Astrocyte (in vitro differentiated cells and primary cell): ENCODE results near the gene TJP1. TPM values are rescaled to one million over a fixed set of nuclear protein-coding genes. Genes with fewer than 3 reads are reported as not detected.
A peak's percentile ranks its signal among the peaks of the same experiment; 100 is the strongest.
"Not testable (repeated sequence)": the region's sequence is repeated elsewhere in the genome, so short reads cannot be mapped to it uniquely, and the experiment has no call there.

Experiments
- DNase-seq: peaks from one replicate; pipeline ENCODE4 v3.0.0-alpha.2; 2010; ENCODE audit warnings: low read depth
- FAIRE-seq: peaks from 2 replicates; lab custom pipeline; 2011; peaks lifted over from hg19 to GRCh38; lab: Jason Lieb, UNC
- H2AFZ ChIP-seq: 2 replicates; pipeline ENCODE4 v1.6.0; 2012; ENCODE audit warnings: low read depth, low read length, inconsistent platforms
- H3K27ac ChIP-seq: 2 replicates; pipeline ENCODE4 v1.5.1; 2011; ENCODE audit warnings: low read depth, low read length, inconsistent platforms
- H3K27me3 ChIP-seq: 2 replicates; pipeline ENCODE4 v1.6.0; 2011; ENCODE audit warnings: low read length, inconsistent platforms; ENCODE audit not compliant: insufficient read depth
- H3K36me3 ChIP-seq: 2 replicates; pipeline ENCODE4 v1.5.1; 2011; ENCODE audit warnings: low read length, inconsistent platforms; ENCODE audit not compliant: insufficient read depth
- H3K4me1 ChIP-seq: 2 replicates; pipeline ENCODE4 v1.5.1; 2011; ENCODE audit warnings: low read length, inconsistent platforms; ENCODE audit not compliant: insufficient read depth
- H3K4me2 ChIP-seq: 2 replicates; pipeline ENCODE4 v1.6.0; 2012; ENCODE audit warnings: low read length, inconsistent platforms
- H3K4me3 ChIP-seq: 2 replicates; pipeline ENCODE4 v1.5.1; 2011; ENCODE audit warnings: low read depth, mild to moderate bottlenecking, low read length, inconsistent platforms; ENCODE audit not compliant: insufficient read depth
- H3K79me2 ChIP-seq: 2 replicates; pipeline ENCODE4 v1.6.0; 2012; ENCODE audit warnings: mild to moderate bottlenecking, low read length, inconsistent platforms; ENCODE audit not compliant: insufficient read depth
- H3K9ac ChIP-seq: 2 replicates; pipeline ENCODE4 v1.6.0; 2012; ENCODE audit warnings: mild to moderate bottlenecking, low read length, inconsistent platforms
- H3K9me3 ChIP-seq: 2 replicates; pipeline ENCODE4 v1.5.1; 2012; ENCODE audit warnings: low read depth, mild to moderate bottlenecking, low read length, inconsistent platforms; ENCODE audit not compliant: insufficient read depth
- H4K20me1 ChIP-seq: 2 replicates; pipeline ENCODE4 v1.6.0; 2012; ENCODE audit warnings: low read length, inconsistent platforms; ENCODE audit not compliant: insufficient read depth
- H3K27ac Mint-ChIP-seq: one replicate; pipeline ENCODE4 v1.8.0; 2021; ENCODE audit warnings: mild to moderate bottlenecking, mixed read lengths; ENCODE audit not compliant: unreplicated experiment
- H3K27me3 Mint-ChIP-seq: one replicate; pipeline ENCODE4 v1.8.0; 2021; ENCODE audit warnings: low read depth, mixed read lengths; ENCODE audit not compliant: unreplicated experiment
- H3K36me3 Mint-ChIP-seq: one replicate; pipeline ENCODE4 v1.8.0; 2021; ENCODE audit warnings: low read depth, mixed read lengths; ENCODE audit not compliant: unreplicated experiment
- H3K4me1 Mint-ChIP-seq: one replicate; pipeline ENCODE4 v1.8.0; 2021; ENCODE audit warnings: low read depth, mixed read lengths; ENCODE audit not compliant: unreplicated experiment
- H3K4me3 Mint-ChIP-seq: one replicate; pipeline ENCODE4 v1.8.0; 2021; ENCODE audit warnings: mild to moderate bottlenecking, moderate library complexity, mixed read lengths; ENCODE audit not compliant: unreplicated experiment
- H3K9me3 Mint-ChIP-seq: one replicate; pipeline ENCODE4 v1.8.0; 2021; ENCODE audit warnings: mild to moderate bottlenecking, mixed read lengths; ENCODE audit not compliant: unreplicated experiment
- EZH2 ChIP-seq: IDR thresholded peaks from 2 replicates; pipeline ENCODE4 v1.6.1; 2012; ENCODE audit warnings: mild to moderate bottlenecking, low read length, inconsistent platforms; ENCODE audit not compliant: insufficient read depth
- total RNA-seq: library from RNA; stranded (reverse); gene quantifications from 2 replicates; pipeline ENCODE4 v1.2.1, GENCODE V29; 2021
- TF ChIP-seq, protein P1 (sequence below): IDR thresholded peaks from 2 replicates; pipeline ENCODE4 v1.5.1; 2011; ENCODE audit warnings: low read depth, mild to moderate bottlenecking, inconsistent platforms, low read length, moderate library complexity; ENCODE audit not compliant: insufficient read depth

Gene TJP1
- total RNA-seq, 1 donor from 2014 or later = 137 TPM

DNA sequence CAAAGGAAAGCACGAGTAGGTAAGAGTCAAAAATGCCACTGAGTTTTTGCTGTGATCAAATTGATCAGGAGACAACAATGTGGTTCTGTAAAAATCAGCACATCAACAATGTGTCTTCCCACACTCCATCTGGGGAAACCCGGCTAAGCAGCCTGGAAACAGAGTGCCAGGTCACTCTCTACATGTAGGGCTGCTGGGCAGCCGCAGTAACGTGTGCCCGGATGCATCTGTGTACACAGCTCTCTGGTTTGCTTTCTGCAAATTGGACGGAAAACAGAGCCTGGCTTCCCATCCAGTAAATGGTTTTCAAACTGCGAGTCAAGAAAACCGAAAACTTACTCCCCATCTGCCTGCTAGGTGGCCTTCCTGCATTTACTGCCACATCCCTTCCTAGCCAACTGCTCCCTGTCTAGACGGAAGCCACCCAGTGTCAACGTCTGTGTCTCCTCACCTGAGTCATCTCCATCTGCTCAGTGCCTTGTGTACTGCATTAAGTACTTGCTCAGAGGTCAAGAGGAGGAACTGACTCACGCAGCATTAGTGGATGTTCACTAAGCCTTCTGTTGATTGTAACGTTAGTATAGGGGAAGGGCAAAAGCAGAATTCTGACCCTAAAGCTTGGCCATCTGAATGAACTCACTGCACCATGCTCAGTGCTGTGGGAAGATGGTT, 124.1 kb downstream of the TJP1 start:
- peaks cover 11% of the 10 kb centered on the region for H3K36me3 Mint-ChIP-seq
- Histone ChIP-seq H4K20me1 (no peaks in the 10 kb centered on the region), H3K9ac (no peak overlapping the region), H3K4me1 (peaks cover 9% of the 10 kb centered on the region), H3K4me3 (no peak overlapping the region), H2AFZ (no peak overlapping the region), H3K27me3 (no peaks in the 10 kb centered on the region), H3K36me3 (peaks cover 40% of the 10 kb centered on the region), H3K79me2 (no peaks in the 10 kb centered on the region), H3K9me3 (no peaks in the 10 kb centered on the region), H3K4me2 (peak overlapping the region; percentile 49), H3K27ac (peak overlapping the region; percentile 47)
- peak overlapping the region; percentile 50 for H3K27ac Mint-ChIP-seq
- no peaks in the 10 kb centered on the region for H3K27me3 Mint-ChIP-seq
- TF ChIP-seq, protein P1, sequence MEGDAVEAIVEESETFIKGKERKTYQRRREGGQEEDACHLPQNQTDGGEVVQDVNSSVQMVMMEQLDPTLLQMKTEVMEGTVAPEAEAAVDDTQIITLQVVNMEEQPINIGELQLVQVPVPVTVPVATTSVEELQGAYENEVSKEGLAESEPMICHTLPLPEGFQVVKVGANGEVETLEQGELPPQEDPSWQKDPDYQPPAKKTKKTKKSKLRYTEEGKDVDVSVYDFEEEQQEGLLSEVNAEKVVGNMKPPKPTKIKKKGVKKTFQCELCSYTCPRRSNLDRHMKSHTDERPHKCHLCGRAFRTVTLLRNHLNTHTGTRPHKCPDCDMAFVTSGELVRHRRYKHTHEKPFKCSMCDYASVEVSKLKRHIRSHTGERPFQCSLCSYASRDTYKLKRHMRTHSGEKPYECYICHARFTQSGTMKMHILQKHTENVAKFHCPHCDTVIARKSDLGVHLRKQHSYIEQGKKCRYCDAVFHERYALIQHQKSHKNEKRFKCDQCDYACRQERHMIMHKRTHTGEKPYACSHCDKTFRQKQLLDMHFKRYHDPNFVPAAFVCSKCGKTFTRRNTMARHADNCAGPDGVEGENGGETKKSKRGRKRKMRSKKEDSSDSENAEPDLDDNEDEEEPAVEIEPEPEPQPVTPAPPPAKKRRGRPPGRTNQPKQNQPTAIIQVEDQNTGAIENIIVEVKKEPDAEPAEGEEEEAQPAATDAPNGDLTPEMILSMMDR = no peak
- peaks cover 25% of the 10 kb centered on the region for H3K4me1 Mint-ChIP-seq
- DNase-seq (peak; percentile 87), FAIRE-seq (peak; percentile 75)
- no peaks in the 10 kb centered on the region for H3K9me3 Mint-ChIP-seq
- H3K4me3 Mint-ChIP-seq = peak overlapping the region; percentile 7

DNA sequence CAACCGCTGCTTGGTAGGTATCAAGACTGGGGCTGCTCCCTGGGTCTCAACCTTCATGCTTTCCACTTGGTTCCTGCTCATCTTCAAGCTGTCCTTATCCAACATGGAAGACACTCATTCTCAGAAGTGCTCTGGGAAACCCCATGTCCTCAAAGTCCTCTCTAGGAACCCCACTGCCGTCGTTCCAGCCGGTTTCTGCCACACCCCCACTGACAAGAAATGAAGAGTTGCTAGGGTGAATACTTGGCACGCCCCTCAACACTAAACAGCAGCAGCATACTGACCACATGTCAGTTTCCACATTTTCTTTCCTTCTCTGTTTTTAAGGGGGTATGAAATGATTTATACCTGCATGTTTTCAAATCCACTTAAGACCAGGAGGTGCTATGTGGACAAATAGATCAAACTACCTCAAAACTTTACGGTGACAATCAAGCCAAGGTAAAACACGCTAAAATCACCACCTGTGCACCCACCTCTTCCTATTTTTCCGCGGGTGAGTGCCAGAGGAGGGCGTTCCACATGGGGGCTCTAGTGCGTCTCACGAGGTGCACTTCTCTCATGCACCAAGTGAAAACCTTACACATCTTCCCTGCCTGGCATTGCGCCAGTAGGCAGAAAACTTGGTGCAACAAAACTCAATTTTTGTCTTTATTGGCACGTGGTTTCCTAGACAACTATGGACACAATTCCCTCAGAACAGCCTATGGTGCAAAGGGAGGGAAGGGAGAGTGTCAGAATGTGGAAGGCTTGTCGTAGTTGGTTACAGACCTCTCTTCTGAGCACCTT, 125.1 kb downstream of the TJP1 start:
- no peaks in the 10 kb centered on the region for H3K9me3 Mint-ChIP-seq
- FAIRE-seq (no peak), DNase-seq (no peak)
- no peaks in the 10 kb centered on the region for H3K27me3 Mint-ChIP-seq
- Histone ChIP-seq H3K9ac (no peak overlapping the region), H4K20me1 (no peaks in the 10 kb centered on the region), H3K27me3 (no peaks in the 10 kb centered on the region), H2AFZ (no peak overlapping the region), H3K4me3 (no peak overlapping the region), H3K9me3 (no peaks in the 10 kb centered on the region), H3K4me1 (peaks cover 9% of the 10 kb centered on the region), H3K27ac (no peak overlapping the region), H3K36me3 (peaks cover 32% of the 10 kb centered on the region), H3K4me2 (no peak overlapping the region), H3K79me2 (no peaks in the 10 kb centered on the region)
- H3K4me1 Mint-ChIP-seq = peaks cover 26% of the 10 kb centered on the region
- no peak overlapping the region for H3K4me3 Mint-ChIP-seq
- peak overlapping the region; percentile 13 for H3K27ac Mint-ChIP-seq
- peaks cover 7% of the 10 kb centered on the region for H3K36me3 Mint-ChIP-seq
- no peak for TF ChIP-seq EZH2
- TF ChIP-seq, protein P1 = no peak

DNA sequence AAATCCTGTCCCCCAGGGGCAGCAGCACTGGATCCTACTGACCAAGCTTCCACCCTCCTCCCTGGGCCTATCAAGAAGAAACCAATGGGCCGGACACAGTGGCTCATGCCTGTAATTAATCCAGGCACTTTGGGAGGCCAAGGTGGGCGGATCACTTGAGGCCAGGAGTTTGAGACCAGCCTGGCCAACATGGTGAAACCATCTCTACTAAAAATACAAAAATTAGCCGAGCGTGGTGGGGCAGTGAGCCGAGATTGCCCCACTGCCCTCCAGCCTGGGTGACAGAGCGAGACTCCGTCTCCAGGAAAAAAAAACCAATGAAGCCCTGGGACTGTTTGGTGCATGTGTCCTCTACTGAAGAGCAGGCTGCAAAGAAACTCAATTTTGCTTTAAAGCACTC, 125.8 kb downstream of the TJP1 start:
- H3K27me3 Mint-ChIP-seq, H3K27ac ChIP-seq, H3K9me3 Mint-ChIP-seq, H2AFZ ChIP-seq, FAIRE-seq, H3K27me3 ChIP-seq, H3K4me3 Mint-ChIP-seq, H4K20me1 ChIP-seq, H3K4me2 ChIP-seq, H3K4me1 ChIP-seq, H3K79me2 ChIP-seq, H3K9ac ChIP-seq, H3K4me3 ChIP-seq, DNase-seq, H3K27ac Mint-ChIP-seq, H3K36me3 Mint-ChIP-seq, H3K9me3 ChIP-seq: not testable (repeated sequence)
- peaks cover 28% of the 10 kb centered on the region for H3K36me3 ChIP-seq
- H3K4me1 Mint-ChIP-seq = peaks cover 26% of the 10 kb centered on the region
